ENCODE results near the gene RUBCNL.

Gene RUBCNL

GRCh38 chr13:46307554-46307953 lies 79.5 kb downstream of the RUBCNL start:
- DNase-seq, result no peak

GRCh38 chr13:46304546-46304945 lies 82.5 kb downstream of the RUBCNL start:
- no peak for DNase-seq

- no peak for DNase-seq
Measured at GRCh38 chr13:46303742-46304385, 83.2 kb downstream of the RUBCNL start.

- DNase-seq, result no peak
Measured at GRCh38 chr13:46297361-46297811, 89.7 kb downstream of the RUBCNL start.

GRCh38 chr13:46296921-46297320 lies 90.1 kb downstream of the RUBCNL start:
- DNase-seq, result no peak

GRCh38 chr13:46296115-46296822 lies 90.8 kb downstream of the RUBCNL start:
- DNase-seq, result no peak

GRCh38 chr13:46295491-46296114 lies 91.4 kb downstream of the RUBCNL start:
- peak in 2 of 56 donors; percentile 1 to 3 for DNase-seq

- no peak for DNase-seq
Measured at GRCh38 chr13:46293436-46293835, 93.6 kb downstream of the RUBCNL start.
